Neural crest cell (in vitro differentiated cells): ENCODE measurements around the gene ADAMTS20. TPM values are rescaled to one million over a fixed set of nuclear protein-coding genes. Genes with fewer than 3 reads are reported as not detected.

ENCODE experiments used
- DNase-seq: peaks from one replicate; pipeline ENCODE4 v3.0.0; 2021; ENCODE audit warnings: low read depth, mixed read lengths, low spot score
- H3K27ac Mint-ChIP-seq: one replicate; pipeline ENCODE4 v1.8.0; 2021; ENCODE audit warnings: mild to moderate bottlenecking, mixed read lengths; ENCODE audit not compliant: unreplicated experiment
- H3K27me3 Mint-ChIP-seq: 2 replicates; pipeline ENCODE4 v1.8.0; 2021; ENCODE audit warnings: low read depth, mild to moderate bottlenecking, mixed read lengths
- H3K36me3 Mint-ChIP-seq: 2 replicates; pipeline ENCODE4 v1.8.0; 2021; ENCODE audit warnings: low read depth, mild to moderate bottlenecking, mixed read lengths
- H3K4me1 Mint-ChIP-seq: 2 replicates; pipeline ENCODE4 v1.8.0; 2021; ENCODE audit warnings: mixed read lengths
- H3K4me3 Mint-ChIP-seq: one replicate; pipeline ENCODE4 v1.8.0; 2021; ENCODE audit warnings: mild to moderate bottlenecking, mixed read lengths
- H3K9me3 Mint-ChIP-seq: 2 replicates; pipeline ENCODE4 v1.8.0; 2021; ENCODE audit warnings: mixed read lengths
- CTCF ChIP-seq: fragments of 200-600 bp; sonication (generic); conservative IDR thresholded peaks from 2 replicates; pipeline ENCODE4 v1.5.0; 2021; ENCODE audit warnings: antibody characterized with exemption, mild to moderate bottlenecking
- total RNA-seq: library from RNA; stranded (reverse); gene quantifications from 2 replicates; pipeline ENCODE4 v1.2.1, GENCODE V29; 2021

Gene ADAMTS20
- total RNA-seq, 1 donor from 2014 or later = 1.8 TPM

GRCh38 chr12:43585676-43586075 lies 33.7 kb upstream of the ADAMTS20 start:
- no peak for DNase-seq
- Mint-ChIP-seq H3K27ac (no peak overlapping the region), H3K36me3 (no peaks in the 10 kb centered on the region), H3K27me3 (no peaks in the 10 kb centered on the region), H3K9me3 (no peaks in the 10 kb centered on the region), H3K4me1 (no peaks in the 10 kb centered on the region), H3K4me3 (no peak overlapping the region)
- no peak for TF ChIP-seq CTCF

- Mint-ChIP-seq H3K9me3 (no peaks in the 10 kb centered on the region), H3K4me1 (no peaks in the 10 kb centered on the region), H3K27me3 (no peaks in the 10 kb centered on the region), H3K27ac (no peak overlapping the region), H3K4me3 (no peak overlapping the region), H3K36me3 (no peaks in the 10 kb centered on the region)
- DNase-seq = no peak
- TF ChIP-seq CTCF = no peak
Measured at GRCh38 chr12:43580601-43581000, 28.6 kb upstream of the ADAMTS20 start.

- no peaks in the 10 kb centered on the region for H3K4me1 Mint-ChIP-seq
- no peak overlapping the region for H3K27ac Mint-ChIP-seq
Measured at GRCh38 chr12:43579206-43579605, 27.2 kb upstream of the ADAMTS20 start.

GRCh38 chr12:43578782-43579181 lies 26.8 kb upstream of the ADAMTS20 start:
- H3K4me3 Mint-ChIP-seq = no peak overlapping the region
- no peaks in the 10 kb centered on the region for H3K9me3 Mint-ChIP-seq
- no peak overlapping the region for H3K27ac Mint-ChIP-seq
- H3K36me3 Mint-ChIP-seq = no peaks in the 10 kb centered on the region
- DNase-seq = no peak
- no peaks in the 10 kb centered on the region for H3K27me3 Mint-ChIP-seq
- H3K4me1 Mint-ChIP-seq = no peaks in the 10 kb centered on the region
- TF ChIP-seq CTCF = no peak

More at GRCh38 chr12:43579206-43579605, 27.2 kb upstream of the ADAMTS20 start:
- Mint-ChIP-seq H3K27me3 (no peaks in the 10 kb centered on the region), H3K36me3 (no peaks in the 10 kb centered on the region), H3K9me3 (no peaks in the 10 kb centered on the region), H3K4me3 (no peak overlapping the region)
- no peak for DNase-seq
- no peak for TF ChIP-seq CTCF

GRCh38 chr12:43577381-43577780 lies 25.4 kb upstream of the ADAMTS20 start:
- DNase-seq = no peak
- Mint-ChIP-seq H3K36me3 (no peaks in the 10 kb centered on the region), H3K27ac (no peak overlapping the region), H3K4me1 (no peaks in the 10 kb centered on the region), H3K9me3 (no peaks in the 10 kb centered on the region), H3K4me3 (no peak overlapping the region), H3K27me3 (no peaks in the 10 kb centered on the region)
- TF ChIP-seq CTCF = no peak

GRCh38 chr12:43576162-43576561 lies 24.2 kb upstream of the ADAMTS20 start:
- DNase-seq = no peak
- no peak for TF ChIP-seq CTCF
- Mint-ChIP-seq H3K27me3 (no peaks in the 10 kb centered on the region), H3K4me3 (no peak overlapping the region), H3K9me3 (no peaks in the 10 kb centered on the region), H3K36me3 (no peaks in the 10 kb centered on the region), H3K27ac (no peak overlapping the region), H3K4me1 (no peaks in the 10 kb centered on the region)
